HEK293 (cell line): ENCODE data around the gene CDK17.
A peak's percentile ranks its signal among the peaks of the same experiment; 100 is the strongest.

Source experiments
- CTCF ChIA-PET: fragments of 350-600 bp; formaldehyde crosslinking; extraction: SDS; loops from one replicate; lab custom pipeline; 2021; ENCODE audit warnings: antibody characterized with exemption; lab: Yijun Ruan, JAX
- POLR2A ChIA-PET: fragments of 300-600 bp; formaldehyde crosslinking; extraction: SDS; loops from one replicate; lab custom pipeline; 2020; ENCODE audit warnings: antibody characterized with exemption, inconsistent platforms; lab: Yijun Ruan, JAX
- H3K27ac ChIP-seq: fragments of 200-500 bp; sonication (Bioruptor generic); 2 replicates; pipeline ENCODE4 v1.5.1; 2014; ENCODE audit warnings: low read depth, low read length, control low read depth, inconsistent platforms; ENCODE audit errors: extremely low read depth
- H3K36me3 ChIP-seq, 2 experiments: fragments of 200-500 bp in 1 of 2; sonication (Bioruptor generic) in 1 of 2; 1 replicate in 1 of 2; 2 replicates in 1 of 2; pipeline ENCODE4 v1.5.1; 2014 to 2017; ENCODE audit warnings: inconsistent platforms in 2 of 2, low read length in 2 of 2; ENCODE audit not compliant: control insufficient read depth in 2 of 2, insufficient read depth in 1 of 2
- H3K4me1 ChIP-seq: fragments of 200-500 bp; sonication (Bioruptor generic); 2 replicates; pipeline ENCODE4 v1.5.1; 2014; ENCODE audit warnings: mild to moderate bottlenecking, low read length, inconsistent platforms; ENCODE audit not compliant: control insufficient read depth, insufficient read depth
- H3K4me3 ChIP-seq: 2 replicates; pipeline ENCODE4 v1.5.1; 2011; ENCODE audit warnings: low read depth, mild to moderate bottlenecking, control low read depth, low read length, moderate library complexity
- H3K9me3 ChIP-seq: fragments of 200-500 bp; sonication (Bioruptor generic); 2 replicates; pipeline ENCODE4 v1.5.1; 2014; ENCODE audit warnings: low read depth, low read length, inconsistent platforms; ENCODE audit not compliant: control insufficient read depth, insufficient read depth
- GLIS2 ChIP-seq: fragments of 450-650 bp; formaldehyde crosslinking; IDR thresholded peaks from 2 replicates; pipeline ENCODE4 v1.5.1; 2016; ENCODE audit warnings: missing biosample characterization, missing genetic modification characterization
- KLF10 ChIP-seq: fragments of 450-650 bp; IDR thresholded peaks from 2 replicates; pipeline ENCODE4 v1.5.1; 2018; ENCODE audit warnings: missing biosample characterization, mild to moderate bottlenecking, missing genetic modification characterization
- PRDM6 ChIP-seq: fragments of 450-650 bp; formaldehyde crosslinking; IDR thresholded peaks from 2 replicates; pipeline ENCODE4 v1.5.1; 2017; ENCODE audit warnings: missing biosample characterization, missing genetic modification characterization
- YY1 ChIP-seq: fragments of 450-650 bp; formaldehyde crosslinking; IDR thresholded peaks from 2 replicates; pipeline ENCODE4 v1.5.1; 2018; ENCODE audit warnings: missing biosample characterization, missing genetic modification characterization
- ZBTB11 ChIP-seq: fragments of 450-650 bp; formaldehyde crosslinking; conservative IDR thresholded peaks from 2 replicates; pipeline ENCODE4 v1.5.1; 2016; ENCODE audit warnings: low read depth, missing biosample characterization, missing genetic modification characterization
- ZBTB26 ChIP-seq: fragments of 450-650 bp; formaldehyde crosslinking; optimal IDR thresholded peaks from 2 replicates; pipeline ENCODE3; 2016; ENCODE audit warnings: missing biosample characterization, mild to moderate bottlenecking, missing genetic modification characterization
- ZBTB6 ChIP-seq: fragments of 450-650 bp; formaldehyde crosslinking; IDR thresholded peaks from 2 replicates; pipeline ENCODE4 v1.5.1; 2017; ENCODE audit warnings: missing biosample characterization, missing genetic modification characterization
- ZEB2 ChIP-seq: fragments of 450-650 bp; formaldehyde crosslinking; IDR thresholded peaks from 2 replicates; pipeline ENCODE4 v1.5.1; 2016; ENCODE audit warnings: missing biosample characterization, missing genetic modification characterization
- ZNF221 ChIP-seq: fragments of 450-650 bp; formaldehyde crosslinking; IDR thresholded peaks from 2 replicates; pipeline ENCODE4 v1.5.1; 2017; ENCODE audit warnings: missing biosample characterization, missing genetic modification characterization, borderline replicate concordance
- ZNF23 ChIP-seq: fragments of 450-650 bp; formaldehyde crosslinking; IDR thresholded peaks from 2 replicates; pipeline ENCODE4 v1.5.1; 2016; ENCODE audit warnings: missing biosample characterization, missing genetic modification characterization, borderline replicate concordance
- ZNF335 ChIP-seq: fragments of 450-650 bp; formaldehyde crosslinking; conservative IDR thresholded peaks from 2 replicates; pipeline ENCODE4 v1.5.1; 2016; ENCODE audit warnings: missing biosample characterization, missing genetic modification characterization
- ZNF416 ChIP-seq: fragments of 450-650 bp; formaldehyde crosslinking; IDR thresholded peaks from 2 replicates; pipeline ENCODE4 v1.5.1; 2016; ENCODE audit warnings: missing biosample characterization, missing genetic modification characterization
- ZNF513 ChIP-seq: fragments of 450-650 bp; IDR thresholded peaks from 2 replicates; pipeline ENCODE4 v1.5.1; 2018; ENCODE audit warnings: missing biosample characterization, missing genetic modification characterization
- ZNF518A ChIP-seq: fragments of 450-650 bp; formaldehyde crosslinking; conservative IDR thresholded peaks from 2 replicates; pipeline ENCODE4 v1.5.1; 2016; ENCODE audit warnings: low read depth, missing biosample characterization, missing genetic modification characterization
- ZNF558 ChIP-seq: fragments of 450-650 bp; formaldehyde crosslinking; IDR thresholded peaks from 2 replicates; pipeline ENCODE4 v1.5.1; 2016; ENCODE audit warnings: missing biosample characterization, missing genetic modification characterization
- ZNF585B ChIP-seq: fragments of 450-650 bp; formaldehyde crosslinking; IDR thresholded peaks from 2 replicates; pipeline ENCODE4 v1.5.1; 2016; ENCODE audit warnings: missing biosample characterization, missing genetic modification characterization
- ZNF677 ChIP-seq: fragments of 450-650 bp; IDR thresholded peaks from 2 replicates; pipeline ENCODE4 v1.5.0; 2018; ENCODE audit warnings: missing biosample characterization, mild to moderate bottlenecking, missing genetic modification characterization, moderate library complexity
- ZSCAN16 ChIP-seq: fragments of 450-650 bp; formaldehyde crosslinking; IDR thresholded peaks from 2 replicates; pipeline ENCODE4 v1.5.1; 2016; ENCODE audit warnings: missing biosample characterization, missing genetic modification characterization
- ZSCAN5A ChIP-seq: fragments of 450-650 bp; formaldehyde crosslinking; IDR thresholded peaks from 2 replicates; pipeline ENCODE4 v1.5.1; 2016; ENCODE audit warnings: missing biosample characterization, missing genetic modification characterization

Gene CDK17

GRCh38 chr12:96399919-96400630, at the start of gene CDK17:
Gene CDK17 (minus strand): TSS chr12:96400439. CDS start chr12:96334836, 65,603 bp downstream.
- H3K27ac ChIP-seq, result peak within 1 kb of the TSS; percentile 99
- CTCF ChIA-PET, result interaction anchor here (0.7 to 3.6 kb wide), 8 partner anchors 11 to 393 kb away, joined by 3 to 19 read pairs (median 4); no protein-coding TSS in a partner anchor
- POLR2A ChIA-PET, result interaction anchor here (0.6 to 2.3 kb wide), 18 partner anchors 9 to 1340 kb away, joined by 3 to 11 read pairs (median 4); partner anchors contain the start of genes CFAP54 and LTA4H
- no peaks in the 10 kb centered on the region for H3K9me3 ChIP-seq
- H3K4me3 ChIP-seq, result peak within 1 kb of the TSS; percentile 95
- no peaks in the 10 kb centered on the region for H3K36me3 ChIP-seq
- H3K4me1 ChIP-seq, result peaks cover 4% of the 10 kb centered on the region; the same call in 1 of the 2 replicates
- peak; percentile 65; the same call in 1 of the 2 replicates for TF ChIP-seq ZBTB11
- TF ChIP-seq ZBTB26 (tag by site-specific recombination), result peak; percentile 62
- TF ChIP-seq ZNF416 (tag by site-specific recombination), result no peak
- TF ChIP-seq ZNF677 (tag by site-specific recombination), result 0 out of 2 replicates have a peak, but pooled peaks have one; percentile 3
- peak; percentile 52; the same call in 1 of the 2 replicates for TF ChIP-seq YY1 (tag by site-specific recombination)
- no peak for TF ChIP-seq ZNF221 (tag by site-specific recombination)
- peak; percentile 19; the same call in 1 of the 2 replicates for TF ChIP-seq KLF10 (tag by site-specific recombination)
- no peak for TF ChIP-seq ZNF335 (tag by site-specific recombination)
- peak; percentile 27; the same call in 1 of the 2 replicates for TF ChIP-seq ZBTB6 (tag by site-specific recombination)
- TF ChIP-seq ZSCAN5A (tag by site-specific recombination), result no peak
- TF ChIP-seq ZEB2 (tag by site-specific recombination), result peak; percentile 36; the same call in 1 of the 2 replicates
- peak; percentile 46 for TF ChIP-seq PRDM6 (tag by site-specific recombination)
- TF ChIP-seq ZNF585B (tag by site-specific recombination), result no peak
- no peak for TF ChIP-seq ZNF23 (tag by site-specific recombination)
- peak; percentile 60; the same call in 1 of the 2 replicates for TF ChIP-seq GLIS2 (tag by site-specific recombination)
- no peak; the same call in 1 of the 2 replicates for TF ChIP-seq ZNF513
- no peak for TF ChIP-seq ZNF518A
- no peak for TF ChIP-seq ZNF558 (tag by site-specific recombination)
- no peak for TF ChIP-seq ZSCAN16 (tag by site-specific recombination)
